Measurements from ENCODE around the gene FGF5.

The FGF5 gene

DNA sequence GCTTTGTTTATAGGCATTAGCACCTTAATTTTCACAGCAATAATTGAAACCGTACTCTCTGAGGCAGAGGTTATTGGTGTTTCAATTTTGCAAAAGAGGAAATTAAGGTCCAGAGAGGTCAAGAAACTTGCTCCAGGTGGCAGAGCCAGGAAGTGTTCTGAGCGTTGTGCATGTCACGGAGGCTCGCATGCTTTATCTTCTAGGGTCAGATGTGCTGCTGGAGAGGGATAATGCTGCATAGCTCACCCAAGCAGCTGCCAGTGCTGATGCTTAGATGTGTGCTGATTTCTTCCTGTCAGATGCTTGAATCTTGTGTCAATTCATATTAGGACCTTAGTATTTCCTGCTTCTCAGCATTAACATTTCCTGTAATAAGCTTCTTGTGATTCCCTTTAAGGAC lies 13.0 kb upstream of the FGF5 start:
- no peak overlapping the region for H3K4me3 ChIP-seq
- TF ChIP-seq, protein P1, sequence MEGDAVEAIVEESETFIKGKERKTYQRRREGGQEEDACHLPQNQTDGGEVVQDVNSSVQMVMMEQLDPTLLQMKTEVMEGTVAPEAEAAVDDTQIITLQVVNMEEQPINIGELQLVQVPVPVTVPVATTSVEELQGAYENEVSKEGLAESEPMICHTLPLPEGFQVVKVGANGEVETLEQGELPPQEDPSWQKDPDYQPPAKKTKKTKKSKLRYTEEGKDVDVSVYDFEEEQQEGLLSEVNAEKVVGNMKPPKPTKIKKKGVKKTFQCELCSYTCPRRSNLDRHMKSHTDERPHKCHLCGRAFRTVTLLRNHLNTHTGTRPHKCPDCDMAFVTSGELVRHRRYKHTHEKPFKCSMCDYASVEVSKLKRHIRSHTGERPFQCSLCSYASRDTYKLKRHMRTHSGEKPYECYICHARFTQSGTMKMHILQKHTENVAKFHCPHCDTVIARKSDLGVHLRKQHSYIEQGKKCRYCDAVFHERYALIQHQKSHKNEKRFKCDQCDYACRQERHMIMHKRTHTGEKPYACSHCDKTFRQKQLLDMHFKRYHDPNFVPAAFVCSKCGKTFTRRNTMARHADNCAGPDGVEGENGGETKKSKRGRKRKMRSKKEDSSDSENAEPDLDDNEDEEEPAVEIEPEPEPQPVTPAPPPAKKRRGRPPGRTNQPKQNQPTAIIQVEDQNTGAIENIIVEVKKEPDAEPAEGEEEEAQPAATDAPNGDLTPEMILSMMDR (IDR thresholded peaks at IDR 0.05), result no peak
- no peak overlapping the region for H3K27ac ChIP-seq
- no peak for DNase-seq
- no peaks in the 10 kb centered on the region for H3K36me3 ChIP-seq
- no peaks in the 10 kb centered on the region for H3K4me1 ChIP-seq
- no peaks in the 10 kb centered on the region for H3K9me3 ChIP-seq
- H3K27me3 ChIP-seq, result peaks cover 0 to 22% of the 10 kb centered on the region in 2 donors
- intact Hi-C loops (cut with DNase I; ENCODE audit: low total_unique reads), result no loop called here

DNA sequence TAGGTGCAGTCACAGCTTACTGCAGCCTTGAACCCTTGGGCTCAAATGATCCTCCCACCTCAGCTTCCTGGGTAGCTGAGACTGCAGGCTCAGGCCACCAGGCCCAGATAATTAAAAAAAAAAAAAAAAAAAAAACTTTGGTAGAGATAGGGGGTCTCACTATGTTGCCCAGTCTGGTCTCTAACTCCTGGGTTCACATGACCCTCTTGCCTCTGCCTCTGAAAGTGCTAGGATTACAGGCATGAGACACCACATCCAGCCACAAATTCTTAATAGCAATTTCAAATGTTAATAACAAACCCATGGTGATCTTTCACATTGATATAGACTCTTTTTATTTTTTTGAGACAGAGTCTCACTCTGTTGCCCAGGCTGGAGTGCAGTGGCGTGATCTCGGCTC lies 12.3 kb upstream of the FGF5 start:
- DNase-seq, result no peak
- Histone ChIP-seq H3K27ac (no peak overlapping the region), H3K4me1 (no peaks in the 10 kb centered on the region), H3K36me3 (no peaks in the 10 kb centered on the region), H3K4me3 (no peak overlapping the region), H3K9me3 (no peaks in the 10 kb centered on the region), H3K27me3 (peaks cover 0 to 22% of the 10 kb centered on the region in 2 donors)
- TF ChIP-seq, protein P1 (IDR thresholded peaks at IDR 0.05), result no peak
- intact Hi-C loops (cut with DNase I; ENCODE audit: low total_unique reads), result no loop called here

DNA sequence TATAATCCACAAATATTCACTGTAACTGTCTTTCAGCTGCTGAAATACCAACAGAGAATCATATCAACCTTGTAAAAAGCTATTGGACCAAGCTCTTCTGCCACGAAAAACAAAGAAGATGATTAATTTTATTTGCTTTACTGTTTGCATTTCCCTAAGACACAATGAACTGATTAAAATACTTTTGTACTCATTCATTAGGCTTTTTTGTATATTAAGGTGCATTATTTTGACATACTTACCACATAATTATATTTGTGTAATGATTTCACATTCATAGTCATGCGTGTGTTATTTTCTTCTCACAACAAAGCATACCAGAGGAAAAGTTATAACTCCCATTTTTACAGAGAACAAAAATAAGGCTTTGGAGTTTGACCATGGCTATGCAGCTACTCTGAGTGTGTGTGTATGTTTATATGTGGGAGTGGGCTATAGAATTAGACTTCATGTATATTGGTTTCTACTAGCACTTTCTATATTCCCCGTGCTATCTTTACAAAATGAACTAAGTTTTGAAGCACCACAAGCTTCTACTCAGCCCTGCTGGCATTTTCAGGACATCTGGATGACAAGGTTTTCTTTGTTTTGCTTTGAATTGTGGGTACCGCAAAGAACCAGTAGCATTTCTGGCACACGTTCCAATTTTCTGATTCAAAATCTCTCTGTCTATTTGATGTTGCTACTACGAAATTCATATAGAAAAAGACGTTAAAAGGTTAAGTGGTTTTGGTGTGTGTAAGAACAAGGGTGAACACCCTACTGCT lies 11.0 kb upstream of the FGF5 start:
- H3K4me3 ChIP-seq, result no peak overlapping the region
- no peaks in the 10 kb centered on the region for H3K36me3 ChIP-seq
- no peaks in the 10 kb centered on the region for H3K4me1 ChIP-seq
- no peak overlapping the region for H3K27ac ChIP-seq
- no peak for DNase-seq
- intact Hi-C loops (cut with DNase I; ENCODE audit: low total_unique reads), result no loop called here
- TF ChIP-seq, protein P1 (IDR thresholded peaks at IDR 0.05), result no peak
- peaks cover 0 to 22% of the 10 kb centered on the region in 2 donors for H3K27me3 ChIP-seq
- H3K9me3 ChIP-seq, result no peaks in the 10 kb centered on the region

DNA sequence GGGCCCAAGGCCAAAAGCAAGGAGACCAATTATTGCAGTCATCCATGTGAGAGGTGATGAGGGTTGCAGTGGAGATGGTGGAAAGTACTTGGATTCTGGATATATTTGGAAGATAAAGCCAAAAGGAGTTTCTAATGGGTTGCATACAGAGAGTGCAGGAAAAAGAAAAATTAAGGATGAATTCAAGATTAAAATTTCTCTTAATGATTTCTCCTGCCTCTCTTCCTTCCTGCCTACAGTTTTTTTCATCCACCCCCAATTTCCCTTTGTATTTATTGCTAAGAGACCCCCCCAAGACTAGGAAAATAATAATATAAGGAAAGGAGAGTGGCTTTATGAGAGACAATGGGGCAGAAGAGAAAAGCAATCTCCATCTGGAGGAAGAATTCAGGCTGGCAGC lies 8.6 kb upstream of the FGF5 start:
- H3K27ac ChIP-seq, result no peak overlapping the region
- no peak overlapping the region for H3K4me3 ChIP-seq
- TF ChIP-seq, protein P1 (IDR thresholded peaks at IDR 0.05), result no peak
- no peak for DNase-seq
- H3K36me3 ChIP-seq, result no peaks in the 10 kb centered on the region
- intact Hi-C loops (cut with DNase I; ENCODE audit: low total_unique reads), result no loop called here
- peaks cover 0 to 32% of the 10 kb centered on the region in 2 donors for H3K27me3 ChIP-seq
- H3K4me1 ChIP-seq, result no peaks in the 10 kb centered on the region
- no peaks in the 10 kb centered on the region for H3K9me3 ChIP-seq

DNA sequence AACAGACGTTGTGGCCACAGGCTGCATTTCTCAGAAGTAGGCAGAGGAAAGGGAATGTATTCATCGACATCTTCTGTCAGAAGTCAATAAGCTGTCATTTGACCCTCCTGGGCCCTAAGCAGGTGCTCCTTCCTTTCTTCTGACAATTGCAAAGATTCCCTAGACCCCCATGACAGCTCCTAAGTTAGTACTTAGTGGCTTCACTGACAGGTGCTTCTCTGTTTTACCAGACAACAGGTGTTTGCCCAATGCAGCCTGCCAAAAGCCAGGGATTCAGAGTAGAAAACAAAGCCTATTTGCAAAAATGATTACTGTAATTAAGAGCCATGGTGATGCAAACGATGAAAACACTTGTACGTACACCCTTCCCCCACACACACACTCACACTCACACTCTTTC lies 7.5 kb upstream of the FGF5 start:
- H3K4me1 ChIP-seq, result no peaks in the 10 kb centered on the region
- H3K4me3 ChIP-seq, result no peak overlapping the region
- no peak overlapping the region for H3K27ac ChIP-seq
- TF ChIP-seq, protein P1 (IDR thresholded peaks at IDR 0.05), result no peak
- H3K27me3 ChIP-seq, result peaks cover 0 to 43% of the 10 kb centered on the region in 2 donors
- intact Hi-C loops (cut with DNase I; ENCODE audit: low total_unique reads), result no loop called here
- H3K9me3 ChIP-seq, result no peaks in the 10 kb centered on the region
- H3K36me3 ChIP-seq, result no peaks in the 10 kb centered on the region
- DNase-seq, result no peak

All from tibial artery (tissue), 4 donors.